ENCODE data around the gene CDK12. TPM values are rescaled to one million over a fixed set of nuclear protein-coding genes. Genes with fewer than 3 reads are reported as not detected.

Gene CDK12
- total RNA-seq, 4 donors from 2014 or later: 10.6 to 20.9 (median 14.2) TPM

DNA sequence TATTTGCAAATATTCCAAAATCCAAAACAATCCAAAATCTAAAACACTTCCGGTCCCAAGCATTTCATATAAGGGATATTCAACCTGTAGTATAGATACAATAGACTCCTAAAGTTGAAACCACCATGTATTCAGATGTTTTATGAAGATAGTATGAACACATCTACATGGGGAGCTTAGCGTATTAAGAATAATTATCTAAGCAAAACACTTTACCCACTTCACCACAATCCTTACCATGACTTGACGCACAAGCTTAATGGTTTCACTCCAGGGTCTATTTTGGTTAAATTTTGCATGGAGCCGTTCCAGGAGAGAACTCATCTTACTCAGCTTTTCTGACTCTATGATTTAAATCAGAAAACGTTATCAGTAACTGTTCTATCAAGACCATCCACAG is 13.7 kb upstream of the CDK12 start:
- no peak for ATAC-seq
- no peak for DNase-seq
- no peaks in the 10 kb centered on the region for H3K27me3 ChIP-seq
- no peaks in the 10 kb centered on the region for H3K9me3 ChIP-seq
- H3K4me1 ChIP-seq: peaks cover 6 to 7% of the 10 kb centered on the region in 2 donors
- H3K4me3 ChIP-seq: no peak overlapping the region
- in situ Hi-C loops (cut with MboI; ENCODE audit: low sequenced_read_pairs in 4 of 4): no loop called here
- H3K36me3 ChIP-seq: peaks cover 0 to 51% of the 10 kb centered on the region in 2 donors
- no peak for TF ChIP-seq POLR2A (IDR thresholded peaks at IDR 0.05)
- TF ChIP-seq, protein P1, sequence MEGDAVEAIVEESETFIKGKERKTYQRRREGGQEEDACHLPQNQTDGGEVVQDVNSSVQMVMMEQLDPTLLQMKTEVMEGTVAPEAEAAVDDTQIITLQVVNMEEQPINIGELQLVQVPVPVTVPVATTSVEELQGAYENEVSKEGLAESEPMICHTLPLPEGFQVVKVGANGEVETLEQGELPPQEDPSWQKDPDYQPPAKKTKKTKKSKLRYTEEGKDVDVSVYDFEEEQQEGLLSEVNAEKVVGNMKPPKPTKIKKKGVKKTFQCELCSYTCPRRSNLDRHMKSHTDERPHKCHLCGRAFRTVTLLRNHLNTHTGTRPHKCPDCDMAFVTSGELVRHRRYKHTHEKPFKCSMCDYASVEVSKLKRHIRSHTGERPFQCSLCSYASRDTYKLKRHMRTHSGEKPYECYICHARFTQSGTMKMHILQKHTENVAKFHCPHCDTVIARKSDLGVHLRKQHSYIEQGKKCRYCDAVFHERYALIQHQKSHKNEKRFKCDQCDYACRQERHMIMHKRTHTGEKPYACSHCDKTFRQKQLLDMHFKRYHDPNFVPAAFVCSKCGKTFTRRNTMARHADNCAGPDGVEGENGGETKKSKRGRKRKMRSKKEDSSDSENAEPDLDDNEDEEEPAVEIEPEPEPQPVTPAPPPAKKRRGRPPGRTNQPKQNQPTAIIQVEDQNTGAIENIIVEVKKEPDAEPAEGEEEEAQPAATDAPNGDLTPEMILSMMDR (IDR thresholded peaks at IDR 0.05 in 4 of 5, conservative IDR thresholded peaks at IDR 0.05 in 1 of 5): no peak
- H3K27ac ChIP-seq: no peak overlapping the region
- intact Hi-C loops (cut with DNase I; ENCODE audit: low total_unique reads): no loop called here

DNA sequence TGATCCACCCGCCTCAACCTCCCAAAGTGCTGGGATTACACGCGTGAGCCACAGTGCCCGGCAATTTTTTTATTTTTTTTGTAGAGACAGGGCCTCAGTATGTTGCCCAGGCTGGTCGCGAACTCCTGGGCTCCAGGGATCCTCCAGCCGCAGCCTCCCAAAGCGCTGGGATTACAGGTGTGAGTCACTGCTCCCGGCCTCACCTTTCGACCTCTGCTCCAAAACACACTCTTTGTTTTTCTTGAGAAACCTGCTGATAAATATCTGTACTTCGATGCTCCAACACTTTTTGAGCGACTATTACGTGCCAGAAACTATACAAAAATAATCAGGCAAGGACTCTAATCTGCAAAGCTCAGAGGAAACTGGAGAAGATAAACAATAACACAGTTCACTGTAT is 11.2 kb upstream of the CDK12 start:
- Histone ChIP-seq H3K4me3 (peak overlapping the region; percentile 78 to 99 (median 95)), H3K27me3 (no peaks in the 10 kb centered on the region), H3K9me3 (no peaks in the 10 kb centered on the region), H3K36me3 (peaks cover 0 to 31% of the 10 kb centered on the region in 2 donors), H3K4me1 (peaks cover 6 to 7% of the 10 kb centered on the region in 2 donors), H3K27ac (peak overlapping the region in 1 of 4 donors; percentile 91)
- ATAC-seq (no peak), DNase-seq (no peak)
- in situ Hi-C loops (cut with MboI; ENCODE audit: low sequenced_read_pairs in 4 of 4) (no loop called here), intact Hi-C loops (cut with DNase I; ENCODE audit: low total_unique reads) (loop anchor here (2.0 kb wide), 1 partner anchor 49 kb away; the partner anchor contains the start of gene FBXL20)
- TF ChIP-seq POLR2A (IDR thresholded peaks at IDR 0.05): no peak
- TF ChIP-seq, protein P1 (IDR thresholded peaks at IDR 0.05 in 4 of 5, conservative IDR thresholded peaks at IDR 0.05 in 1 of 5): no peak

DNA sequence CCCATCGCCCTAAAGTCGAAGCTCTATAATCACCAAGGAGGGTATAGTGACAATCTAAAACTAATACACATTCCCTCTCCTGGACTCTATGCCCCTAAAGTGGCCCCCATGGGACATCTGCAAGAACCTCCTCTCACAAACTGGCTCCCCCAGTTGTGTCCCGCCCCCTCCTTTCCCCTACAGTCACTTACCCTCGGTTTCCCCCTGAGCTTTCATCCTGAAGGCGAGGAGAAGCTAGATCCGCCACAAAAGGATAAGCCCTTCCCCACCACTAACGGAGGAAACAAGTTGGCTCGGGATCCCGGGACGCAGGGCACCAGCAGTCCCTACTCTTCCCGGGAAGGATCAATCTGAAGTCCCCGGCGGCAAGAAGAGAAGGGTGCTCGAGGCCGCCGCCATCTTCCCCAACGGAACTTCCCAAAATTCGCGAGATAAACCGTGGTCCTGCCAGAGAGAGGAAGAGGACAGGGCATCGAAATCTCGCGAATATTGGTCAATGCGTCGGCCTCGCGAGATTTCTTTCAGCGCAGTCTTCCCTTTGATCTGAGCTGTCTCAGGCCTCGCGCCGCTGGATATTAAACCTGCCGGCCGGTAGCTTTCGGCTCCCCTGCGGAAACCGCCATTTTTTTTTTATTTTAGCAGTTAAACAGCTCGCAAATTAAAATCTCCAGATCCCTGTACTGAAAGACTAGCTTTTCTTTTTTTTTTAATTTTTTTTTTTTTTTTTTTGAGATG is 10.3 kb upstream of the CDK12 start, which contains the start of gene MED1:
Gene MED1, minus strand, starts transcription at position 417 of the 735 bp plus-strand sequence. Its CDS starts 201 bp downstream, at position 216.
- intact Hi-C loops (cut with DNase I; ENCODE audit: low total_unique reads): loop anchor here (1.0 to 2.0 kb wide), 2 partner anchors 10 to 50 kb away; partner anchors contain the start of genes CDK12 and FBXL20
- H3K27ac ChIP-seq: peak within 1 kb of the TSS; percentile 88 to 97 (median 91)
- H3K27me3 ChIP-seq: no peaks in the 10 kb centered on the region
- H3K4me3 ChIP-seq: peak within 1 kb of the TSS; percentile 78 to 99 (median 95)
- H3K4me1 ChIP-seq: peaks cover 6 to 7% of the 10 kb centered on the region in 2 donors
- in situ Hi-C loops (cut with MboI; ENCODE audit: low sequenced_read_pairs in 4 of 4): no loop called here
- H3K9me3 ChIP-seq: no peaks in the 10 kb centered on the region
- peak; percentile 90 to 95 for DNase-seq
- peaks cover 0 to 23% of the 10 kb centered on the region in 2 donors for H3K36me3 ChIP-seq
- ATAC-seq: peak; percentile 99
- TF ChIP-seq POLR2A (IDR thresholded peaks at IDR 0.05): peak; percentile 51 to 69
- TF ChIP-seq, protein P1 (IDR thresholded peaks at IDR 0.05 in 4 of 5, conservative IDR thresholded peaks at IDR 0.05 in 1 of 5): no peak

DNA sequence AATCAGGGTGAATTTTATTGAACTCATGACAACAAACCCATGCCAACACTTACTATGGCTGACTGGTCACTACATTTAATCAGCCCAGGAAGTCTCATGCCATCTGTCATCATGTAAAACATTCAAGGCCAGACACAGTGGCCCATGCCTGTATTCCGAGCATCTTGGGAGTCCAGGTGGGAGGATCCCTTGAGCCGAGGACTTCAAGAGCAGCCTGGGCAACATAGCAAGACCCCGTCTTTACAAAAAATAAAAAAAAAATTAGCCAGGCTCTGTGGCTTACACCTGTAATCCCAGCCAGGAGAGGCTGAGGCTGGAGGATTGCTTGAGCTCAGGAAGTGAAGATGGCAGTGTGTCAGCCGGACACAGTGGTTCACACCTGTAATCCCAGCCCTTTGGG is 5.4 kb upstream of the CDK12 start:
- no peak for ATAC-seq
- Histone ChIP-seq H3K27ac (no peak overlapping the region), H3K4me3 (no peak overlapping the region), H3K27me3 (no peaks in the 10 kb centered on the region), H3K4me1 (no peaks in the 10 kb centered on the region), H3K9me3 (no peaks in the 10 kb centered on the region), H3K36me3 (no peaks in the 10 kb centered on the region)
- no peak for DNase-seq
- TF ChIP-seq POLR2A (IDR thresholded peaks at IDR 0.05): no peak
- TF ChIP-seq, protein P1 (IDR thresholded peaks at IDR 0.05 in 4 of 5, conservative IDR thresholded peaks at IDR 0.05 in 1 of 5): no peak
- in situ Hi-C loops (cut with MboI; ENCODE audit: low sequenced_read_pairs in 4 of 4): no loop called here
- intact Hi-C loops (cut with DNase I; ENCODE audit: low total_unique reads): no loop called here

All from gastrocnemius medialis (tissue), 4 donors.